Subcutaneous abdominal adipose tissue (tissue), 5 donors: ENCODE measurements around the gene UBE4B.

ENCODE experiments used
- H3K27ac ChIP-seq: one replicate; pipeline ENCODE4 v1.7.0; 2013; ENCODE audit warnings: low read depth, mild to moderate bottlenecking, inconsistent platforms, low read length, moderate library complexity
- H3K27me3 ChIP-seq, 5 donors: one replicate each; pipeline ENCODE4 v1.7.0; 2013; ENCODE audit warnings: low read length in 5 of 5, inconsistent platforms in 1 of 5; ENCODE audit not compliant: control insufficient read depth in 5 of 5, insufficient read depth in 4 of 5
- H3K36me3 ChIP-seq, 5 donors: one replicate each; pipeline ENCODE4 v1.7.0; 2013; ENCODE audit warnings: low read length in 5 of 5; ENCODE audit not compliant: control insufficient read depth in 5 of 5, insufficient read depth in 5 of 5
- H3K4me1 ChIP-seq, 5 donors: one replicate each; pipeline ENCODE4 v1.7.0; 2013; ENCODE audit warnings: low read length in 5 of 5, mild to moderate bottlenecking in 3 of 5, moderate library complexity in 1 of 5; ENCODE audit not compliant: control insufficient read depth in 5 of 5, insufficient read depth in 5 of 5
- H3K4me3 ChIP-seq, 5 donors: one replicate each; pipeline ENCODE4 v1.7.0; 2013; ENCODE audit warnings: low read length in 5 of 5, low read depth in 1 of 5
- H3K9ac ChIP-seq, 5 donors: one replicate each; pipeline ENCODE4 v1.7.0; 2013; ENCODE audit warnings: low read length in 5 of 5, mild to moderate bottlenecking in 4 of 5, moderate library complexity in 3 of 5
- H3K9me3 ChIP-seq, 5 donors: one replicate each; pipeline ENCODE4 v1.7.0; 2013; ENCODE audit warnings: low read length in 5 of 5; ENCODE audit not compliant: control insufficient read depth in 5 of 5
- donor health status: healthy.
- donor health status: healthy.
- donor health status: healthy.
- donor health status: healthy.
- donor health status: healthy.

UBE4B gene

DNA sequence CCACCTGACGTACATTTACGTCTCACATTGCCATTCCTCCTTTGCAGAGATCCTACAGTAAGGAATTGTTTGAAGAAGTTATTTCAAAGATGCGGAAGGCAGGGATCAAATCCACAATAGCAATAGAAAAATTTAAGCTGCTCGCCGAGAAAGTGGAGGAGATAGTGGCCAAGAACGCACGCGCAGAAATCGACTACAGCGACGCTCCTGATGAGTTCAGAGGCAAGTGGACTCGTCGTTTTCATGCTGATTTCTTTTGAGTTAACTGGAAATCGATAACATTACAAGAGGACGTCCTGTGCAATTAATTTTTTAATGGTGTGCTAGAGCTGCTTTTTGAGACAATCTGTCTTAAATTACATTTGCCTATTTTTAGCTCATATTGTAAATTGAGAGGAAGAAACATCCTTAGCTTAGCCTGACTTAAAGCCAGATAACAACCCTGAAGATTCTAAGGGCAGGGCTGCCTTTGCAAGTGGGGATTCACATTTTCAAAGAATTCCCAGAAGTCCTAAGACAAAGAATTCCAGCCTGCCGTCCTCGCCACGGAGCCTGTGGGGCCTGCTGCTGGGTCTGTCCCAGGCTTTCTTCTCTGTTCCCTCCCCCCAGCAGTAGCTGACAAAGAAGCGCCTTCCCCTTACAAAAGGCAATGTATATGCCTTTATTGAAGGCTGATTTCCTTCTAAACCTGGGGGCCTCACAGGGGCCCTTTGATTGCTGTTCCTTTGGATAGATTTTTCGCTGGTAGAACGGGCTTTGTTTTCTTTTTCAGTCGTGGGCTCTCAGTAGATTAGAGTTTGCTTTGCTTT lies 146.0 kb downstream of the UBE4B start:
- no peak overlapping the region for H3K27ac ChIP-seq
- no peaks in the 10 kb centered on the region for H3K9me3 ChIP-seq
- no peak overlapping the region for H3K9ac ChIP-seq
- H3K4me3 ChIP-seq = no peak overlapping the region
- peaks cover 14 to 37% (median 35%) of the 10 kb centered on the region in 5 donors for H3K36me3 ChIP-seq
- H3K27me3 ChIP-seq = no peaks in the 10 kb centered on the region
- H3K4me1 ChIP-seq = no peaks in the 10 kb centered on the region

DNA sequence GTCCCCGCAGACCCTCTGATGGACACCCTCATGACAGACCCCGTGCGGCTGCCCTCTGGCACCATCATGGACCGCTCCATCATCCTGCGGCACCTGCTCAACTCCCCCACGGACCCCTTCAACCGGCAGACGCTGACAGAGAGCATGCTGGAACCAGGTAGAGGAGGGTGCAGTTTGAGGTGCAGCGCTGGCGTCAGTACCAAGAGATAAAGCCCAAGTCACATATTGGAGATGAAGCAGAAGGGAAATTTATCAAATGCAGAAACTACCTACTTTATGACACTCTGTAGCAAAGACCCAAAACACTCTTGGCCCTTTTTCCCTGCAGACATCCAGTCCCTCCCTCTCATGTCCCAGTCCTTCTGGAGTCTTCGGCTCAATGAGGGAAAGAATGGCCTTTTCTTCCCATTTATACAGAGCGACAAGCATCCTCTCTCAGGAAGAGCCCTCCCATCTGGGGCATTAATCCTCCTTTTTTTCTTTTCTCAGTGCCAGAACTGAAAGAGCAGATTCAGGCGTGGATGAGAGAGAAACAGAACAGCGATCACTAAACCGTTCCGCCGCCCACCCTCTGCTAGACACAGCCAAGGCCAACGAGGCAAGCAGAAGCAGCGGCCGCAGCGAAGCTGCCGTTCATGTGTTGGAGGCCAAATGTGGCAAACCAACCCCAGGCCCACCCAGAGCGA lies 146.8 kb downstream of the UBE4B start:
- no peaks in the 10 kb centered on the region for H3K4me1 ChIP-seq
- H3K9ac ChIP-seq = no peak overlapping the region
- no peak overlapping the region for H3K4me3 ChIP-seq
- no peaks in the 10 kb centered on the region for H3K27me3 ChIP-seq
- no peaks in the 10 kb centered on the region for H3K9me3 ChIP-seq
- no peak overlapping the region for H3K27ac ChIP-seq
- peaks cover 14 to 37% (median 33%) of the 10 kb centered on the region in 5 donors for H3K36me3 ChIP-seq

DNA sequence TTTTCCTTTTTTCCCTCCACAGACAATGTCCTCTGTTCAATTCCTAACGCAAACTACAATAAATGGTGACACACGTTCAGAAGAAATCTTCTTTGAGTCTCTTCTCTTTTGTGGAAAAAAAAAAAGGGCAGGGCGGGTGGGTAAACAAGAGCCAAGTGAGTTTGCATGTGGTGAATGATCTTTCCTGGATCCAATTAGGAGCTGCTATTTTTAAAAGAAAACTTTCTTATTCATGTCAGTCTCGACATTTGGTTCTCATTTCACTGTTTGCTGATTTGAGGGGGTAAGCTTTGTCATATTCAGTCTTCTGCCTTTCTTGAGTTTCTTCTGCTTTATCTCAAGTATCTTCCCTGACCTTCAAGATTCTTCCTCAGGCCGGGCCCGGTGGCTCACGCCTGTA lies 148.4 kb downstream of the UBE4B start:
- Histone ChIP-seq H3K4me3 (no peak overlapping the region), H3K27me3 (no peaks in the 10 kb centered on the region), H3K9ac (no peak overlapping the region), H3K27ac (no peak overlapping the region), H3K4me1 (no peaks in the 10 kb centered on the region), H3K36me3 (peaks cover 11 to 31% (median 24%) of the 10 kb centered on the region in 5 donors), H3K9me3 (peaks cover 0 to under 1% (median 0%) of the 10 kb centered on the region in 5 donors)

DNA sequence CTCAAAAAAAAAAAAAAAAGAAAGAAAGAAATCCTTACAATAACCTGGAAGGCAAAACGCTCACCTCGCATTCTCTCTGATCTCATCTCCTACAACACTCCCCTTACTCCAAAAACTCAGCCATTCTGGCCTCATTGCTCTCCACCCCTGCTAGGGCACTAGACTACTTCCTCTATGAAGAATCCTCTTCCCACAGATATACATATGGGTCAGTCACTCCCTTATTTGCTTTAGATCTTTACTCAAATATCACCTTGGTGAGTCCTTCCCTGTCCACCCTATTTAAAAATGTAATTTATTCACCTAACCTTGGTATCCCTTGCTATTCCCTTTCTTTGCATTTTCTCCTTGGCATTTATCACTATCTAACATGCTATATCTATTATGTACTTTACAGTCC lies 153.0 kb downstream of the UBE4B start:
- H3K36me3 ChIP-seq = peaks cover 0 to 5% (median under 1%) of the 10 kb centered on the region in 5 donors
- no peak overlapping the region for H3K9ac ChIP-seq
- H3K9me3 ChIP-seq = peaks cover 0 to 3% (median 0%) of the 10 kb centered on the region in 5 donors
- no peaks in the 10 kb centered on the region for H3K4me1 ChIP-seq
- no peak overlapping the region for H3K27ac ChIP-seq
- H3K27me3 ChIP-seq = no peaks in the 10 kb centered on the region
- H3K4me3 ChIP-seq = no peak overlapping the region

DNA sequence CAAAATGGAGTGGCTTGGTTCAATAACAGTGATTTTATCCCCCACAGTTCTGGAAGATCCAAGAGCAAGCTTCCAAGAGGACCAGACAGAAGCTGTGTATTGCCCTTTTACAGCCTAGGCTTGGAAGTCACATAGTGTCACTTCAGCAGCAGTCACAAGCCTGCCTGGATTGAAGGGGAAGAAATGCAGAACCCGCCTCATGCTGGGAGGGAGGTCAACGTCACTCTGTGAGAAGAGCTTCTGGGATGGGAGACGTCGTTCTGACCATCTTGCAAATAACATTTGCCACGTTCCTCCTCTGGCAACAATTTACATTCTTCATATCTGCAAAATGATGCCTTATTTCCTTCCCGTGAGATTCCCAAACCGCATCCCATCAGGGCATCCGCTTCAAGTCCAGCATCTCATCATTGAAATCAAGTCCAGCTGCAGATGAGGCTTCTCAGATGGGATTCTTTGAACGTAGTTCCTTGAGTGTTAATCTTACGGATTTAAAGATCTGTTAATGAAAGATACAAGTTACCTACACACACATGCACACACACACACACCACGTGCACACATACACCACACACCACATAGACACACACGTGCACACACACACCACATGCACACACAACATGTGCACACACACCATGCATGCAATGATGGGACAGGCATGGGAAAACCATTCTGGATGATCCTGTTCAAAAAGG lies 153.7 kb downstream of the UBE4B start:
- H3K4me3 ChIP-seq = no peak overlapping the region
- H3K9ac ChIP-seq = no peak overlapping the region
- H3K4me1 ChIP-seq = no peaks in the 10 kb centered on the region
- H3K27ac ChIP-seq = no peak overlapping the region
- no peaks in the 10 kb centered on the region for H3K36me3 ChIP-seq
- peaks cover 0 to 3% (median 0%) of the 10 kb centered on the region in 5 donors for H3K9me3 ChIP-seq
- no peaks in the 10 kb centered on the region for H3K27me3 ChIP-seq

DNA sequence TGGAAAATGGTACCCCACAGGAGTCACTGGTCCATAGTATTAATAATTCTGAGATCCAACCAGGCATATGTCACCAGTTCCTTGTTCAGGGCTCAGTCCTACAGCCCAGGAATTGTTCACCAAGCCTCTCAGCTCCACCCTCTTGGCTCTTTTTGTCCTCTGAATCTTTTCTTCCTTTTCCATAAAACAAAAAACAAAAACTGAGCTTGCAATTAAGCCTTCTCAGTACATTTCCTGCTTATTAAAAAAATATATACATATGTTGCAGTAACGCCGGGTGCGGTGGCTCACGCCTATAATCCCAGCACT lies 154.2 kb downstream of the UBE4B start:
- H3K9ac ChIP-seq = no peak overlapping the region
- no peak overlapping the region for H3K27ac ChIP-seq
- peaks cover 0 to 3% (median 0%) of the 10 kb centered on the region in 5 donors for H3K9me3 ChIP-seq
- no peaks in the 10 kb centered on the region for H3K27me3 ChIP-seq
- no peaks in the 10 kb centered on the region for H3K36me3 ChIP-seq
- H3K4me1 ChIP-seq = no peaks in the 10 kb centered on the region
- no peak overlapping the region for H3K4me3 ChIP-seq

DNA sequence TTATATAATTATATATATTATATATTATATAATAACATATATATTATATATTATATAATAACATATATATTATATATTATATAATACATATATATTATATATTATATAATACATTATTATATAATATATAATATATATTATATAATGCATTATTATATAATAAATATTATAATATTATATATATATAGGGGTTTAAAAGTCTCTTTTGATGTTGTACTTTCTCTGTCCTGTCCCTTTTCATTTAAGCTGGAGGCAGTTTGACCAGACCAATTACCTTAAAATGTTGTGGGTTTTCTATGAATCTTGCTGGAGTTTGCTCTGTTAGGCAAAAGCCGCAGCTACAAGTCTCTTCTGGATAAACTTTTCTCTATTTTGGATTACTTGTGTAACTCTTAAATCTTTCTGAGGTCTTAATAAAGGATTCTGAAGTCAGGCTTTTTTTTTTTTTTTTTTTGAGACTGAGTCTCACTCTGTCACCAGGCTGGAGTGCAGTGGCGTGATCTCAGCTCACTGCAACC lies 155.4 kb downstream of the UBE4B start:
- Histone ChIP-seq H3K27me3 (peaks cover 0 to under 1% (median 0%) of the 10 kb centered on the region in 5 donors), H3K27ac (no peak overlapping the region), H3K4me1 (no peaks in the 10 kb centered on the region), H3K36me3 (no peaks in the 10 kb centered on the region), H3K4me3 (no peak overlapping the region), H3K9me3 (peaks cover 0 to 3% (median 0%) of the 10 kb centered on the region in 5 donors), H3K9ac (no peak overlapping the region)

DNA sequence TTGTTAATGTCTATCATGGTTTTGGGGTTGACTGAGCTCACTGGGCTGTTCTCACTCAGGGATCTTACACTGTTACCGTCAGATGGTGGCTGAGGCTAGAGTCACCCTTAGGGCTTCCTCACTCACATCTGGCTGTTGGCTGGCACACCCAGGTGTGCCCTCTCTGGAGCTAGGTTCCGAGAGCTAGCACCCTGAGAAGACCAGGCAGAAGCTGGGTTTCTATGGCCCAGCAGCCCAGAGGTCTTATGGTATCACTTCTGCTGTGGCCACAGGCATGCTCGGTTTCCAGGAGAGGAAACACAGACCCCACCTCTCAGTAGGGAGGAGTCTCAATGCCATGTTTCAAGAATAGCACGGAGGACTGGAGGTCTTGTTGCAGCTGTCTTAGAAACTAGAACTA lies 156.9 kb downstream of the UBE4B start:
- no peak overlapping the region for H3K27ac ChIP-seq
- H3K36me3 ChIP-seq = no peaks in the 10 kb centered on the region
- H3K9ac ChIP-seq = no peak overlapping the region
- H3K4me3 ChIP-seq = no peak overlapping the region
- peaks cover 0 to 3% (median 0%) of the 10 kb centered on the region in 5 donors for H3K27me3 ChIP-seq
- H3K9me3 ChIP-seq = peaks cover 0 to 3% (median 0%) of the 10 kb centered on the region in 5 donors
- peaks cover 0 to 5% (median 0%) of the 10 kb centered on the region in 5 donors for H3K4me1 ChIP-seq

DNA sequence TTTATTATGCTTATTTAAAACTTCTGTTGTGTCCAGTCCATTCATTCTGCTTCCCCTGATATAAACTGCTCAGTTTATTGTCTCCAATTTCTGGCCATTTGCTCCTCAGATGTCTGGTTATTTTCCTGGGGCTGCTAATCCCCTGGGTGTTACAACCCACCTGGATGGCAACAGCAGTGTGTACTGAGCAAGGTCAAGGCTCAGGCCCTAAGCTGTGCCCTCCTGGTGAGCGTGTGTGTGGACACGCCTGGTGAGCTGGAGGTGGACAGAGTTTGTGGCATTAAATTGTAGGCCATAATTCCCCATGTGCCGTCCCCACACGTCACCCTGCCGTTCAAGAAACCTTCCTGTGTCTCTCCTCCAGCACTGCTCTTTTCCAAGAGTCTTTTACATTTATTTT lies 159.5 kb downstream of the UBE4B start:
- Histone ChIP-seq H3K4me1 (peaks cover 0 to 5% (median 0%) of the 10 kb centered on the region in 5 donors), H3K9me3 (no peaks in the 10 kb centered on the region), H3K36me3 (no peaks in the 10 kb centered on the region), H3K27me3 (peaks cover 0 to 3% (median 0%) of the 10 kb centered on the region in 5 donors), H3K9ac (no peak overlapping the region), H3K27ac (no peak overlapping the region), H3K4me3 (no peak overlapping the region)

DNA sequence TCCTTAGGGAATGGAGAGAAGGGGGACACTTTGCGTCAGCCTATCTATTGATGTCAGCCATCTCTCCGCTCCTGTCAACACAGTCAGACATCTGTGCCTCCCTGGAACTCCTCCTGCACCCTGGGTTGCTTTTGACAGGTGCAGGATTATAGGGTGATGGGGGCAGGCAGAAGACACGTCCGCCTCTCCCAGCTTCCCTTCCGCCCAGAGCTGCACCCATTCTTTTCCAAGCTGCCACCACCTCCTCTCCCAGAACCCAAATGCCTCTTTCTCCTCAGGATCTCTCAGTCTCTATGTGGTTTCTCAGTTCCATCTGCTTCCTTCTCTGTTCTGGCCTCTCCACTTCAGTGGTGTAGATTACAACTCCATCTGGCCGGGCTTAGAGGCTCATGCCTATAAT lies 160.5 kb downstream of the UBE4B start:
- H3K9ac ChIP-seq = no peak overlapping the region
- H3K27ac ChIP-seq = no peak overlapping the region
- no peaks in the 10 kb centered on the region for H3K9me3 ChIP-seq
- H3K4me1 ChIP-seq = peaks cover 0 to 5% (median 0%) of the 10 kb centered on the region in 5 donors
- H3K27me3 ChIP-seq = peaks cover 0 to 3% (median 2%) of the 10 kb centered on the region in 5 donors
- no peaks in the 10 kb centered on the region for H3K36me3 ChIP-seq
- H3K4me3 ChIP-seq = no peak overlapping the region
